GM18499 (cell line): ENCODE data around the gene OBI1.

Experiments used
- ATAC-seq: cut with Tn5 transposase; IDR thresholded peaks from one replicate; pipeline ENCODE4 v1.9.1; 2021; ENCODE audit warnings: moderate number of reproducible peaks; ENCODE audit not compliant: insufficient read depth, unreplicated experiment

The OBI1 gene

GRCh38 chr13:78604782-78605611 lies 54.0 kb downstream of the OBI1 start:
- ATAC-seq = no peak

- peak; percentile 49 for ATAC-seq
Observed at GRCh38 chr13:78603240-78603957, 55.6 kb downstream of the OBI1 start, which contains the start of gene POU4F1. Gene POU4F1 (minus strand): TSS chr13:78603552. CDS start chr13:78603326, 226 bp downstream.

- ATAC-seq = no peak
Observed at GRCh38 chr13:78602561-78603239, 56.3 kb downstream of the OBI1 start.

- no peak for ATAC-seq
Observed at GRCh38 chr13:78601874-78602560, 56.9 kb downstream of the OBI1 start.

- ATAC-seq = no peak
Observed at GRCh38 chr13:78601124-78601873, 57.7 kb downstream of the OBI1 start.

- ATAC-seq = no peak
Observed at GRCh38 chr13:78600280-78600883, 58.6 kb downstream of the OBI1 start.

GRCh38 chr13:78599645-78600279 lies 59.2 kb downstream of the OBI1 start:
- ATAC-seq = no peak

- ATAC-seq = no peak
Observed at GRCh38 chr13:78598966-78599644, 59.9 kb downstream of the OBI1 start.

GRCh38 chr13:78598116-78598781 lies 60.7 kb downstream of the OBI1 start:
- ATAC-seq = no peak

- ATAC-seq = no peak
Observed at GRCh38 chr13:78597602-78597932, 61.4 kb downstream of the OBI1 start.

GRCh38 chr13:78596736-78597601 lies 62.0 kb downstream of the OBI1 start:
- no peak for ATAC-seq

GRCh38 chr13:78596399-78596735 lies 62.6 kb downstream of the OBI1 start:
- no peak for ATAC-seq

GRCh38 chr13:78595495-78596398 lies 63.2 kb downstream of the OBI1 start:
- no peak for ATAC-seq

GRCh38 chr13:78594456-78594975 lies 64.4 kb downstream of the OBI1 start:
- no peak for ATAC-seq

GRCh38 chr13:78593652-78594455 lies 65.1 kb downstream of the OBI1 start:
- no peak for ATAC-seq
